ENCODE measurements around the gene CNOT8.
"Not testable (repeated sequence)": the region's sequence is repeated elsewhere in the genome, so short reads cannot be mapped to it uniquely, and the experiment has no call there.

The CNOT8 gene

GRCh38 chr5:154858297-154858971, at the start of gene CNOT8:
CNOT8 (plus strand) TSS chr5:154858627; CDS start chr5:154863279, 4,652 bp downstream.
- Histone ChIP-seq H3K4me3 (peak within 1 kb of the TSS; percentile 68 to 91 (median 75)), H3K27ac (peak within 1 kb of the TSS; percentile 89 to 99 (median 97))

GRCh38 chr5:154811239-154811638, 47.2 kb upstream of the CNOT8 start:
- peak overlapping the region in 3 of 21 experiments; percentile 3 to 50 (median 26) for H3K27ac ChIP-seq

GRCh38 chr5:154811653-154812465, 46.6 kb upstream of the CNOT8 start:
- Histone ChIP-seq H3K27ac (peak overlapping the region in 2 of 21 experiments; percentile 3 to 50), H3K4me3 (no peak overlapping the region)

More at GRCh38 chr5:154811239-154811638, 47.2 kb upstream of the CNOT8 start:
- no peak overlapping the region for H3K4me3 ChIP-seq

GRCh38 chr5:154813158-154813557, 45.3 kb upstream of the CNOT8 start:
- peak overlapping the region in 3 of 21 experiments; percentile 5 to 42 (median 26) for H3K27ac ChIP-seq
- H3K4me3 ChIP-seq, result no peak overlapping the region

GRCh38 chr5:154813736-154814135, 44.7 kb upstream of the CNOT8 start:
- Histone ChIP-seq H3K4me3 (no peak overlapping the region), H3K27ac (peak overlapping the region in 8 of 21 experiments; percentile 5 to 66 (median 34))

- Histone ChIP-seq H3K27ac (no peak overlapping the region), H3K4me3 (no peak overlapping the region)
Measured at GRCh38 chr5:154815025-154815424, 43.4 kb upstream of the CNOT8 start.

GRCh38 chr5:154815684-154816247, 42.7 kb upstream of the CNOT8 start:
- Histone ChIP-seq H3K27ac (no peak overlapping the region), H3K4me3 (no peak overlapping the region)

GRCh38 chr5:154816891-154817492, 41.4 kb upstream of the CNOT8 start:
- H3K27ac ChIP-seq, result peak overlapping the region in 3 of 21 experiments; percentile 4 to 23 (median 8)

GRCh38 chr5:154817815-154818214, 40.6 kb upstream of the CNOT8 start:
- Histone ChIP-seq H3K27ac (no peak overlapping the region), H3K4me3 (no peak overlapping the region)

More at GRCh38 chr5:154816891-154817492, 41.4 kb upstream of the CNOT8 start:
- H3K4me3 ChIP-seq, result no peak overlapping the region

GRCh38 chr5:154818471-154819116, 39.8 kb upstream of the CNOT8 start:
- peak overlapping the region in 5 of 21 experiments; percentile 5 to 26 (median 22) for H3K27ac ChIP-seq
- H3K4me3 ChIP-seq, result no peak overlapping the region

- no peak overlapping the region for H3K27ac ChIP-seq
Measured at GRCh38 chr5:154819546-154819945, 38.9 kb upstream of the CNOT8 start.

GRCh38 chr5:154820383-154820782, 38.0 kb upstream of the CNOT8 start:
- Histone ChIP-seq H3K4me3 (no peak overlapping the region), H3K27ac (no peak overlapping the region)

More at GRCh38 chr5:154819546-154819945, 38.9 kb upstream of the CNOT8 start:
- H3K4me3 ChIP-seq, result no peak overlapping the region

GRCh38 chr5:154822896-154823295, 35.5 kb upstream of the CNOT8 start:
- not testable (repeated sequence) for H3K27ac ChIP-seq, H3K4me3 ChIP-seq

- Histone ChIP-seq H3K27ac (peak overlapping the region in 1 of 21 experiments; percentile 25), H3K4me3 (no peak overlapping the region)
Measured at GRCh38 chr5:154823605-154824004, 34.8 kb upstream of the CNOT8 start.

- H3K27ac ChIP-seq, result peak overlapping the region in 2 of 21 experiments; percentile 8 to 25
- no peak overlapping the region for H3K4me3 ChIP-seq
Measured at GRCh38 chr5:154824070-154824469, 34.4 kb upstream of the CNOT8 start.

GRCh38 chr5:154829181-154829588, 29.2 kb upstream of the CNOT8 start:
- H3K4me3 ChIP-seq, result no peak overlapping the region

GRCh38 chr5:154829589-154830218, 28.7 kb upstream of the CNOT8 start:
- no peak overlapping the region for H3K4me3 ChIP-seq
- peak overlapping the region in 20 of 21 experiments; percentile 22 to 81 (median 70) for H3K27ac ChIP-seq

More at GRCh38 chr5:154829181-154829588, 29.2 kb upstream of the CNOT8 start:
- H3K27ac ChIP-seq, result peak overlapping the region in 14 of 21 experiments; percentile 51 to 81 (median 78)

GRCh38 chr5:154830219-154830595, 28.2 kb upstream of the CNOT8 start:
- peak overlapping the region in 20 of 21 experiments; percentile 22 to 81 (median 74) for H3K27ac ChIP-seq
- no peak overlapping the region for H3K4me3 ChIP-seq

- H3K27ac ChIP-seq, result peak overlapping the region in 19 of 21 experiments; percentile 40 to 81 (median 75)
- no peak overlapping the region for H3K4me3 ChIP-seq
Measured at GRCh38 chr5:154830596-154830995, 27.8 kb upstream of the CNOT8 start.
